ENCODE data around the gene HYLS1.

DNA sequence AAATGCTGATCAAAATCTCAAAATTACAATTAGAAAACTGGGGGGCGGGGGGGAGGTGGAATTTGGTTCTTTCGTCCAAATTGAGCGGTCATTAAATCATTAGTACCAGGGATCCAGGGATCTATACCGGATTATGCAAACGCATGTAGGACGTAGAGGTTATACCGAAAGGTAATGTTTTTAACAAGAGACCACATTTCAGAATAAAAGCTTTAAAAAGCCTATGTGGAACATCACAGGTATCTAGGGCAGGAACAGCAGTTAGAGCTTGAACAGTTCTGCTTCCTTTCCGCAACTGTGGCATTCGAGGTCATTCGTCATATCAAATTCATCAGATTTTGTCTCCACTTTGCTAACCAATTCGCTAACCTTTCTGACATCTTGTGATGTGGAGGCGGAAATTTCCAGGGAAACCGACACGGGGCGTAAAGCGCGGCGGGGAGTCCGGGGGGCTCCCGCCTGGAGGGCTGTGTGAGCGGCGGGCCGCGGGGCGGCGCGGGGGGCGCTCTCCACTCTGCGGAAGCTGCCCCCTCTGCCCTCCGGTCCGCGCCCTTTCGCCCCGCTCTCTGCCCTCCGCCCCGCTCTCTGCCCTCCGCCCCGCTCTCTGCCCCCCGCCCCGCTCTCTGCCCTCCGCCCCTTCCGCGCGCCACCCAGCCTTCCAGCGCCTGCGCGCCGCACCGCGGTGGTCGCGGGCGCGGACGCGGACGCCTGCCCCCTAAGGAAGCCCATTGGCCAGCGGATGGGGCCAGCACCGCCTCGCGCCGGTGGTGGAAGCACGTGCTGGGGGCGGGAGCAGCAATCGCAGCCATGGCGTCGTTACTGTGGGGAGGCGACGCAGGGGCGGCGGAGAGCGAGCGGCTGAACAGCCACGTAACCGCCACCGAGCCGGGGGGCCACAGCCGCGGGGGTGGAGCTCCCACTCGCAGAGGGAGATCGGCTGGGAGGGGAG, 16.5 kb downstream of the HYLS1 start, which contains the start of gene DDX25:
- TF ChIP-seq EZH2 (IDR thresholded peaks at IDR 0.05; ENCODE audit: borderline replicate concordance, low read depth, low read length, poor library complexity, severe bottlenecking), result peak; percentile 53
- TF ChIP-seq, protein P1, sequence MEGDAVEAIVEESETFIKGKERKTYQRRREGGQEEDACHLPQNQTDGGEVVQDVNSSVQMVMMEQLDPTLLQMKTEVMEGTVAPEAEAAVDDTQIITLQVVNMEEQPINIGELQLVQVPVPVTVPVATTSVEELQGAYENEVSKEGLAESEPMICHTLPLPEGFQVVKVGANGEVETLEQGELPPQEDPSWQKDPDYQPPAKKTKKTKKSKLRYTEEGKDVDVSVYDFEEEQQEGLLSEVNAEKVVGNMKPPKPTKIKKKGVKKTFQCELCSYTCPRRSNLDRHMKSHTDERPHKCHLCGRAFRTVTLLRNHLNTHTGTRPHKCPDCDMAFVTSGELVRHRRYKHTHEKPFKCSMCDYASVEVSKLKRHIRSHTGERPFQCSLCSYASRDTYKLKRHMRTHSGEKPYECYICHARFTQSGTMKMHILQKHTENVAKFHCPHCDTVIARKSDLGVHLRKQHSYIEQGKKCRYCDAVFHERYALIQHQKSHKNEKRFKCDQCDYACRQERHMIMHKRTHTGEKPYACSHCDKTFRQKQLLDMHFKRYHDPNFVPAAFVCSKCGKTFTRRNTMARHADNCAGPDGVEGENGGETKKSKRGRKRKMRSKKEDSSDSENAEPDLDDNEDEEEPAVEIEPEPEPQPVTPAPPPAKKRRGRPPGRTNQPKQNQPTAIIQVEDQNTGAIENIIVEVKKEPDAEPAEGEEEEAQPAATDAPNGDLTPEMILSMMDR (conservative IDR thresholded peaks at IDR 0.05; ENCODE audit: low read depth, low read length), result no peak

Measured in A673 (cell line).